GOT3 (cell line): ENCODE data around the gene TAB3.

Source experiments
- DNase-seq: peaks from one replicate; lab custom pipeline; 2025; ENCODE audit warnings: mixed read lengths; lab: John Stamatoyannopoulos, UW

Gene TAB3

GRCh38 chrX:30889147-30890140, at the start of gene TAB3:
TSS of gene TAB3 (minus strand) at chrX:30889254. CDS start at chrX:30859588, 29,666 bp downstream.
- DNase-seq: peak; percentile 70

- no peak for DNase-seq
Observed at GRCh38 chrX:30938295-30938694, 49.2 kb upstream of the TAB3 start.

GRCh38 chrX:30935985-30936384, 46.9 kb upstream of the TAB3 start:
- DNase-seq: no peak

GRCh38 chrX:30931920-30932319, 42.9 kb upstream of the TAB3 start:
- no peak for DNase-seq

- DNase-seq: no peak
Observed at GRCh38 chrX:30930679-30931078, 41.6 kb upstream of the TAB3 start.

GRCh38 chrX:30930143-30930542, 41.1 kb upstream of the TAB3 start:
- DNase-seq: no peak

GRCh38 chrX:30920271-30920670, 31.2 kb upstream of the TAB3 start:
- DNase-seq: no peak

- no peak for DNase-seq
Observed at GRCh38 chrX:30918480-30918879, 29.4 kb upstream of the TAB3 start.

GRCh38 chrX:30913492-30913891, 24.4 kb upstream of the TAB3 start:
- DNase-seq: no peak

- DNase-seq: no peak
Observed at GRCh38 chrX:30910124-30910860, 21.2 kb upstream of the TAB3 start.

GRCh38 chrX:30906726-30907125, 17.7 kb upstream of the TAB3 start:
- no peak for DNase-seq

GRCh38 chrX:30905321-30905720, 16.3 kb upstream of the TAB3 start:
- no peak for DNase-seq

GRCh38 chrX:30904632-30905031, 15.6 kb upstream of the TAB3 start:
- no peak for DNase-seq

GRCh38 chrX:30904186-30904585, 15.1 kb upstream of the TAB3 start:
- DNase-seq: no peak

GRCh38 chrX:30900227-30900626, 11.2 kb upstream of the TAB3 start:
- no peak for DNase-seq

GRCh38 chrX:30898886-30899285, 9.8 kb upstream of the TAB3 start:
- no peak for DNase-seq

GRCh38 chrX:30895370-30895769, 6.3 kb upstream of the TAB3 start:
- DNase-seq: no peak

GRCh38 chrX:30893206-30893605, 4.2 kb upstream of the TAB3 start:
- no peak for DNase-seq

- no peak for DNase-seq
Observed at GRCh38 chrX:30892591-30892990, 3.5 kb upstream of the TAB3 start.

- DNase-seq: no peak
Observed at GRCh38 chrX:30888526-30889146, 418 bp downstream of the TAB3 start.

- DNase-seq: no peak
Observed at GRCh38 chrX:30887721-30888120, 1.3 kb downstream of the TAB3 start.

GRCh38 chrX:30887288-30887687, 1.8 kb downstream of the TAB3 start:
- no peak for DNase-seq

GRCh38 chrX:30885136-30885535, 3.9 kb downstream of the TAB3 start:
- no peak for DNase-seq
